HG03565 (cell line): ENCODE data around the gene DNAJC30.

Source experiments
- ATAC-seq: cut with Tn5 transposase; IDR thresholded peaks from one replicate; pipeline ENCODE4 v1.9.1; 2021; ENCODE audit warnings: mild to moderate bottlenecking, moderate library complexity; ENCODE audit not compliant: unreplicated experiment

Gene DNAJC30

GRCh38 chr7:73708961-73709549, 25.8 kb upstream of the DNAJC30 start:
- ATAC-seq, result no peak

- no peak for ATAC-seq
Observed at GRCh38 chr7:73707045-73707631, 23.9 kb upstream of the DNAJC30 start.

GRCh38 chr7:73706126-73707044, 23.1 kb upstream of the DNAJC30 start:
- ATAC-seq, result no peak

GRCh38 chr7:73705551-73705920, 22.3 kb upstream of the DNAJC30 start:
- ATAC-seq, result no peak

GRCh38 chr7:73704640-73705550, 21.6 kb upstream of the DNAJC30 start:
- no peak for ATAC-seq

- no peak for ATAC-seq
Observed at GRCh38 chr7:73703757-73704639, 20.7 kb upstream of the DNAJC30 start.

- no peak for ATAC-seq
Observed at GRCh38 chr7:73703225-73703624, 20.0 kb upstream of the DNAJC30 start.

- no peak for ATAC-seq
Observed at GRCh38 chr7:73702665-73703064, 19.4 kb upstream of the DNAJC30 start.

- ATAC-seq, result no peak
Observed at GRCh38 chr7:73702226-73702625, 19.0 kb upstream of the DNAJC30 start.

- no peak for ATAC-seq
Observed at GRCh38 chr7:73701357-73701995, 18.2 kb upstream of the DNAJC30 start.

- no peak for ATAC-seq
Observed at GRCh38 chr7:73700581-73701134, 17.4 kb upstream of the DNAJC30 start.

GRCh38 chr7:73700069-73700423, 16.8 kb upstream of the DNAJC30 start:
- ATAC-seq, result no peak

GRCh38 chr7:73699370-73700068, 16.3 kb upstream of the DNAJC30 start:
- ATAC-seq, result no peak

- no peak for ATAC-seq
Observed at GRCh38 chr7:73698410-73698809, 15.2 kb upstream of the DNAJC30 start.

GRCh38 chr7:73696372-73696771, 13.1 kb upstream of the DNAJC30 start:
- no peak for ATAC-seq

GRCh38 chr7:73690646-73691045, 7.4 kb upstream of the DNAJC30 start:
- ATAC-seq, result no peak

- no peak for ATAC-seq
Observed at GRCh38 chr7:73688288-73688687, 5.0 kb upstream of the DNAJC30 start.

- ATAC-seq, result no peak
Observed at GRCh38 chr7:73685311-73685710, 2.1 kb upstream of the DNAJC30 start.
